Type B pancreatic cell (in vitro differentiated cells): ENCODE measurements around the gene CACNA1C. TPM values are rescaled to one million over a fixed set of nuclear protein-coding genes. Genes with fewer than 3 reads are reported as not detected.

ENCODE experiments used
- DNase-seq: peaks from one replicate; pipeline ENCODE4 v3.0.0; 2021; ENCODE audit warnings: mixed read lengths; ENCODE audit not compliant: unreplicated experiment; ENCODE audit errors: extremely low spot score
- H3K27ac Mint-ChIP-seq: 2 replicates; pipeline ENCODE4 v1.8.0; 2021; ENCODE audit warnings: mild to moderate bottlenecking, mixed read lengths
- H3K27me3 Mint-ChIP-seq: 2 replicates; pipeline ENCODE4 v1.8.0; 2021; ENCODE audit warnings: mixed read lengths
- H3K36me3 Mint-ChIP-seq: 2 replicates; pipeline ENCODE4 v1.8.0; 2021; ENCODE audit warnings: mixed read lengths
- H3K4me1 Mint-ChIP-seq: one replicate; pipeline ENCODE4 v1.8.0; 2021; ENCODE audit warnings: mixed read lengths; ENCODE audit not compliant: unreplicated experiment
- H3K4me3 Mint-ChIP-seq: 2 replicates; pipeline ENCODE4 v1.8.0; 2021; ENCODE audit warnings: mild to moderate bottlenecking, mixed read lengths
- H3K9me3 Mint-ChIP-seq: 2 replicates; pipeline ENCODE4 v1.8.0; 2021; ENCODE audit warnings: mixed read lengths
- CTCF ChIP-seq: fragments of 200-600 bp; sonication (generic); conservative IDR thresholded peaks from 2 replicates; pipeline ENCODE4 v1.5.0; 2021; ENCODE audit warnings: antibody characterized with exemption, mild to moderate bottlenecking
- total RNA-seq: library from RNA; stranded (reverse); gene quantifications from 2 replicates; pipeline ENCODE4 v1.2.1, GENCODE V29; 2021; ENCODE audit warnings: low replicate concordance

The CACNA1C gene
- total RNA-seq, 1 donor from 2014 or later, result 14.3 TPM

GRCh38 chr12:2039034-2039433, 13.8 kb upstream of the CACNA1C start:
- no peaks in the 10 kb centered on the region for H3K9me3 Mint-ChIP-seq
- H3K4me3 Mint-ChIP-seq, result no peak overlapping the region
- TF ChIP-seq CTCF, result no peak
- DNase-seq, result no peak
- no peaks in the 10 kb centered on the region for H3K4me1 Mint-ChIP-seq
- H3K27ac Mint-ChIP-seq, result no peak overlapping the region
- no peaks in the 10 kb centered on the region for H3K36me3 Mint-ChIP-seq
- H3K27me3 Mint-ChIP-seq, result peaks cover 66% of the 10 kb centered on the region

GRCh38 chr12:2043054-2043453, 9.7 kb upstream of the CACNA1C start:
- Mint-ChIP-seq H3K36me3 (no peaks in the 10 kb centered on the region), H3K27me3 (peaks cover 48% of the 10 kb centered on the region), H3K27ac (no peak overlapping the region), H3K4me3 (no peak overlapping the region), H3K4me1 (no peaks in the 10 kb centered on the region), H3K9me3 (no peaks in the 10 kb centered on the region)
- DNase-seq, result no peak
- TF ChIP-seq CTCF, result no peak

- Mint-ChIP-seq H3K4me1 (no peaks in the 10 kb centered on the region), H3K27me3 (peaks cover 47% of the 10 kb centered on the region), H3K9me3 (no peaks in the 10 kb centered on the region), H3K27ac (no peak overlapping the region), H3K36me3 (no peaks in the 10 kb centered on the region), H3K4me3 (no peak overlapping the region)
- DNase-seq, result no peak
- TF ChIP-seq CTCF, result no peak
These were observed 8.6 kb upstream of the CACNA1C start for GRCh38 chr12:2044165-2044564.

GRCh38 chr12:2046957-2047356, 5.8 kb upstream of the CACNA1C start:
- H3K36me3 Mint-ChIP-seq, result no peaks in the 10 kb centered on the region
- no peak overlapping the region for H3K4me3 Mint-ChIP-seq
- no peaks in the 10 kb centered on the region for H3K9me3 Mint-ChIP-seq
- H3K27me3 Mint-ChIP-seq, result peaks cover 56% of the 10 kb centered on the region
- peaks cover 6% of the 10 kb centered on the region for H3K4me1 Mint-ChIP-seq
- no peak for TF ChIP-seq CTCF
- no peak for DNase-seq
- H3K27ac Mint-ChIP-seq, result no peak overlapping the region

GRCh38 chr12:2047752-2048151, 5.0 kb upstream of the CACNA1C start:
- TF ChIP-seq CTCF, result no peak
- no peaks in the 10 kb centered on the region for H3K9me3 Mint-ChIP-seq
- peaks cover 60% of the 10 kb centered on the region for H3K27me3 Mint-ChIP-seq
- DNase-seq, result no peak
- peaks cover 6% of the 10 kb centered on the region for H3K4me1 Mint-ChIP-seq
- H3K4me3 Mint-ChIP-seq, result no peak overlapping the region
- no peaks in the 10 kb centered on the region for H3K36me3 Mint-ChIP-seq
- H3K27ac Mint-ChIP-seq, result no peak overlapping the region
